Heart right ventricle (tissue), 16 donors: ENCODE data around the gene CAPZB. TPM values are rescaled to one million over a fixed set of nuclear protein-coding genes. Genes with fewer than 3 reads are reported as not detected.

Source experiments
- ATAC-seq, 8 donors: fragments of 200-7000 bp; cut with Tn5 transposase; one replicate each; pipeline ENCODE4 v1.9.1; 2020; ENCODE audit warnings: mild to moderate bottlenecking in 8 of 8, moderate library complexity in 8 of 8, moderate number of reproducible peaks in 1 of 8
- DNase-seq, 2 donors: peaks; one replicate each; pipeline ENCODE4 v3.0.0-alpha.2; 2020
- H3K27ac ChIP-seq, 10 donors: fragments of 200-600 bp; sonication (generic) in 2 of 10; one replicate each; pipeline versions ENCODE4 v1.5.0 to v1.8.0; 2020 to 2022; ENCODE audit warnings: mild to moderate bottlenecking in 3 of 10
- H3K27me3 ChIP-seq, 7 donors: fragments of 200-600 bp; one replicate each; pipeline ENCODE4 v1.8.0; 2021 to 2022; ENCODE audit warnings: mild to moderate bottlenecking in 2 of 7
- H3K36me3 ChIP-seq, 9 donors: fragments of 200-600 bp; sonication (generic) in 1 of 9; one replicate each; pipeline versions ENCODE4 v1.5.0 to v1.8.0; 2020 to 2022; ENCODE audit warnings: mild to moderate bottlenecking in 2 of 9
- H3K4me1 ChIP-seq, 9 donors: fragments of 200-600 bp; sonication (generic) in 1 of 9; one replicate each; pipeline versions ENCODE4 v1.5.0 to v1.8.0; 2020 to 2022; ENCODE audit warnings: mild to moderate bottlenecking in 4 of 9
- H3K4me3 ChIP-seq, 10 donors: fragments of 200-600 bp; sonication (generic) in 2 of 10; one replicate each; pipeline versions ENCODE4 v1.5.0 to v1.8.0; 2020 to 2022; ENCODE audit warnings: mild to moderate bottlenecking in 7 of 10, moderate library complexity in 2 of 10
- H3K9me3 ChIP-seq, 11 donors: fragments of 200-600 bp in 10 of 11; sonication (generic) in 2 of 11; one replicate each; pipeline versions ENCODE4 v1.5.0 to v1.8.0; 2013 to 2022; ENCODE audit warnings: mild to moderate bottlenecking in 2 of 11, control low read depth in 1 of 11, moderate library complexity in 1 of 11
- CTCF ChIP-seq, 9 donors: fragments of 200-600 bp; sonication (generic) in 2 of 9; IDR thresholded peaks; one replicate each; pipeline versions ENCODE4 v1.5.0 to v1.8.0; 2021 to 2022; ENCODE audit warnings: antibody characterized with exemption in 9 of 9, mild to moderate bottlenecking in 5 of 9, moderate library complexity in 1 of 9
- WGBS, 2 donors: extraction: QIAGEN DNeasy Blood & Tissue Kit; methylation state at CpG; one replicate each; pipeline ENCODE4 v1.1.7; 2013; ENCODE audit warnings: inconsistent platforms in 1 of 2; 5-methylcytosine and 5-hydroxymethylcytosine counted together
- intact Hi-C, 10 donors: fragments of 100-400 bp; cut with DNase I; formaldehyde crosslinking; loops; one replicate each; pipeline versions ENCODE4 v1.11.1 to v1.14.2; 2022
- polyA plus RNA-seq, 2 donors: library from polyadenylated mRNA; stranded (reverse); fragments of 200-250 nt; gene quantifications; one replicate each; pipeline ENCODE4 v1.2.3, GENCODE V29; 2013
- total RNA-seq, 10 donors: library from RNA; stranded (reverse); fragmentation: NEBNext Ultra II Directional in 3 of 10; extraction: Animal tissue kit (Norgen Biotek cat#: 25700) in 3 of 10; gene quantifications; one replicate each; pipeline versions ENCODE4 v1.2.1 to v1.2.4, GENCODE V29; 2021 to 2023
- donor health status: Arrhythmogenic right ventricular cardiomyopathy.
- donor health status: ischemic (EF 13 %, LVEDD 7.1; RV severe dilation, severe dysfunction).
- donor health status: healthy with polysubstance abuse.
- donor health status: DM: no; HTN: yes; CAD: no.
- donor health status: DM: no; HTN: no; CAD: no.
- donor health status: ischemic (EF 25% LVEDD 6.9; RV normal size, moderate dysfunction).
- donor health status: ischemic (EF 25% LVEDD 5.7; RV mildly dilated, moderate dysfunction).
- donor health status: healthy.
- donor health status: DM: yes; HTN: yes; CAD: no.
- donor health status: Ischemic cardiomyopathy.
- donor health status: ischemic (EF 35%, LVEDD 5.7; RV mildly dilated, moderate dysfunction).
- donor health status: nonischemic (EF 11% LVEDD 7.7; RV severe dilation, severe dysfunction).
- donor health status: DM: yes; HTN: yes; CAD: no.
- donor health status: PGD.
- donor health status: ischemic (EF 29% LVEDD 5.4; RV normal size, mild dysfunction).
- donor health status: nonischemic (EF 23%, LVEDD 6.1; RV moderate dilation, normal function).

CAPZB gene
- total and polyA plus RNA-seq, 12 donors: 158 to 307 (median 228) TPM

DNA sequence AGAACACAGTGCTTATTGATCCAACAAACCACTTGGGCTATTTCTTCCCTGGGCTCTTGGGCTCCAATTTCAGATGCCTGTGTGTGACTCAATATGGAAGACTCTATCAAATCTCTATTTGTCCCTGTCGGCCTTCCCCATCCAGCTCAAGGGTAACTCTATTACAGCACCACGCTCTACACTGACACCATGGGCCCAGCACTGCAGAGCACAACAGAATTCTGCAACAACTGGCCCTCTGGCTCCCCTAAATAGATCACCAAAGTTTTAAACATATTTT is 51.7 kb downstream of the CAPZB start:
- ATAC-seq (no peak), DNase-seq (no peak)
- H3K36me3 ChIP-seq: peaks cover 0 to 35% (median 0%) of the 10 kb centered on the region in 9 donors
- peak overlapping the region; percentile 38 to 93 (median 84) for H3K27ac ChIP-seq
- no peaks in the 10 kb centered on the region for H3K27me3 ChIP-seq
- 65 to 66% methylated on average over 2 of the region's 2 CpGs for WGBS, 2 donors
- H3K9me3 ChIP-seq: no peaks in the 10 kb centered on the region
- intact Hi-C loops: loop anchor here in 1 of 10 donors (10.0 kb wide), 1 partner anchor 51 kb away; the partner anchor contains the start of gene CAPZB
- peaks cover 44 to 96% (median 92%) of the 10 kb centered on the region in 9 donors for H3K4me1 ChIP-seq
- no peak overlapping the region for H3K4me3 ChIP-seq
- no peak for TF ChIP-seq CTCF (IDR thresholded peaks at IDR 0.05)

- 62 to 63% methylated on average over 15 of the region's 15 CpGs for WGBS, 2 donors
- peaks cover 39 to 96% (median 92%) of the 10 kb centered on the region in 9 donors for H3K4me1 ChIP-seq
- H3K9me3 ChIP-seq: no peaks in the 10 kb centered on the region
- intact Hi-C loops: loop anchor here in 1 of 10 donors (10.0 kb wide), 1 partner anchor 52 kb away; the partner anchor contains the start of gene CAPZB
- ATAC-seq (no peak), DNase-seq (no peak)
- TF ChIP-seq CTCF (IDR thresholded peaks at IDR 0.05): no peak
- peaks cover 0 to 35% (median 0%) of the 10 kb centered on the region in 9 donors for H3K36me3 ChIP-seq
- H3K27me3 ChIP-seq: no peaks in the 10 kb centered on the region
- no peak overlapping the region for H3K4me3 ChIP-seq
- peak overlapping the region in 9 of 10 donors; percentile 38 to 93 (median 85) for H3K27ac ChIP-seq
These were observed 52.2 kb downstream of the CAPZB start for GRCh38 chr1:19432943-19433718.

DNA sequence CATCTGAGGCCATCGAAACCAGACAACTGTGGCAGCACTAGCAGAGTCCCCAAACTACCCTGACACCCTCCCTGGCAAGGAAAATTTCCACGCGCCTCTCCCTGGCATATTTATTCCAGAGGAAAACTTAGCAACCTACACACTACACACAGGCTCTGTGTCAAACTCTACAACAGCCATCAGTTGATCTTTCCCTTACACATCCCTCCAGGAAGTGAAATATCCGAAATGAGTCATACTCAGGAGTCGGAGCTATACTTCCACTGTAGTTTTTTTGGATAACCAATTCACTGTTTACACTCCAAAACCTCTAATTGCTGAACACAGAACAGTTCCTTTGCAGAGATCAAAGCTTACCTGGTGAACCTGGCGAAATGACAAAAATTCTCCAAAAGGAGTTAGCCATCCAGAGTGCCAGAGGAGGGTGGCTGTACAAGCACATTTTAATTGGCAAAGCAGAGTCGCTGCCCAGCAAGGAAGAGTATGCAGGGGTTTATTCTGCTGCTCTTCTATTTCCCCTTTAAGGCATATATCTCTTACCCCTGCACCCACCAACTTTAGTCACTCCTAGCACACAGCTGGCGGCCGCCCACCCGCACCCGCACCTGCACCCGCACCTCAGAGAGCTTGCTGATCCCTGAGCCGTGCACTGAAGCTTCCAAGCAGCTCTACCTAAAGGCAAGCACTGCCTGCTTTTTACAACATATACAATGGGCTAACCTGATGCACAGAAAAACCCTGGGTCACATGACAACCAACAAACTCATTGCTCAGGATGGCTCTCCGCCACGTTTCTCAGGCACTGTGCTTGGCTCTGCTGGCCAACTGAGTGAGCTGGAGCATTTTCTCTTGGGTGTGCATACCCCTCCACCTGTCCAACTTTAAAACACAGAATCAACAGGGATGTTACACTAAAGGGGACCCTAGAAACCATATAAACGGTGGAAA is 54.9 kb downstream of the CAPZB start:
- Histone ChIP-seq H3K4me1 (peaks cover 35 to 96% (median 92%) of the 10 kb centered on the region in 9 donors), H3K27ac (peak overlapping the region; percentile 9 to 85 (median 59)), H3K4me3 (no peak overlapping the region), H3K9me3 (no peaks in the 10 kb centered on the region), H3K36me3 (peaks cover 0 to 28% (median 0%) of the 10 kb centered on the region in 9 donors), H3K27me3 (no peaks in the 10 kb centered on the region)
- no peak for TF ChIP-seq CTCF (IDR thresholded peaks at IDR 0.05)
- ATAC-seq (peak in 7 of 8 donors; percentile 37 to 82 (median 56)), DNase-seq (no peak)
- intact Hi-C loops: loop anchor here in 1 of 10 donors (10.0 kb wide), 1 partner anchor 54 kb away; the partner anchor contains the start of gene CAPZB
- 65 to 69% methylated on average over 16 of the region's 16 CpGs for WGBS, 2 donors

DNA sequence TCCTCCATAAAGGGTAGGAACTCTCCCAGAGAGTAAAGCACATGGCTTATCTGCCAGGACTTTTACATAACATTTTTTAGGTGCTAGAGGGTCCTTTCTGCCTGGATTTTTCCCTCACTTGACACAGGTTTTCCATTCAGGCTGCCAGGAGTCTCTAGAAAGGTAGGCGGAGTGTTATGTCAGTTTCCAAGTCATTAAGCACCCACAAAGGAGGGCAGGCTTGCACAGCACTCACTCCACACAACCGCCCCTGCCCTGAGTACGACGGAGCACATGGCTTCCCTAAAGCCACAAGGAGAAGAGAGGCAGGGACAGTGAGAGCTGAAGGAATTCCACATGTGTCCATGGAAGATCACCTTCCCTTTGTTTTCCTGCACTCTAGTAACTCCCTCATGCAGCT is 55.7 kb downstream of the CAPZB start:
- H3K36me3 ChIP-seq: peaks cover 0 to 28% (median 0%) of the 10 kb centered on the region in 9 donors
- TF ChIP-seq CTCF (IDR thresholded peaks at IDR 0.05): no peak
- H3K27me3 ChIP-seq: no peaks in the 10 kb centered on the region
- 60 to 67% methylated on average over 4 of the region's 4 CpGs for WGBS, 2 donors
- intact Hi-C loops: loop anchor here in 1 of 10 donors (10.0 kb wide), 1 partner anchor 55 kb away; the partner anchor contains the start of gene CAPZB
- H3K9me3 ChIP-seq: no peaks in the 10 kb centered on the region
- H3K4me1 ChIP-seq: peaks cover 33 to 96% (median 92%) of the 10 kb centered on the region in 9 donors
- DNase-seq: no peak
- peak overlapping the region; percentile 9 to 85 (median 53) for H3K27ac ChIP-seq
- ATAC-seq: peak in 5 of 8 donors; percentile 17 to 43 (median 24)
- H3K4me3 ChIP-seq: no peak overlapping the region
